Tibial nerve (tissue), 4 donors: ENCODE measurements around the gene DNMT3B. TPM values are rescaled to one million over a fixed set of nuclear protein-coding genes. Genes with fewer than 3 reads are reported as not detected.

Source experiments
- DNase-seq, 2 donors: peaks; one replicate each; pipeline ENCODE4 v3.0.0-alpha.2; 2019; ENCODE audit warnings: low spot score in 2 of 2
- H3K27ac ChIP-seq, 4 donors: fragments of 200-600 bp; sonication (generic) in 3 of 4; one replicate each; pipeline ENCODE4 v1.5.1; 2017 to 2019; ENCODE audit warnings: mild to moderate bottlenecking in 1 of 4
- H3K27me3 ChIP-seq, 2 donors: fragments of 200-600 bp; sonication (generic) in 1 of 2; one replicate each; pipeline versions ENCODE4 v1.5.1 to v1.6.0; 2017 to 2019
- H3K36me3 ChIP-seq, 3 donors: fragments of 200-600 bp; sonication (generic); one replicate each; pipeline ENCODE4 v1.5.1; 2018 to 2019
- H3K4me1 ChIP-seq, 4 donors: fragments of 200-600 bp; sonication (generic) in 3 of 4; one replicate each; pipeline ENCODE4 v1.5.1; 2017 to 2019
- H3K4me3 ChIP-seq, 4 donors: fragments of 200-600 bp; sonication (generic) in 3 of 4; one replicate each; pipeline ENCODE4 v1.5.1; 2017 to 2019; ENCODE audit warnings: mild to moderate bottlenecking in 1 of 4, moderate library complexity in 1 of 4
- H3K9me3 ChIP-seq, 4 donors: fragments of 200-600 bp; sonication (generic) in 3 of 4; one replicate each; pipeline ENCODE4 v1.5.1; 2017 to 2019
- CTCF ChIP-seq, 5 experiments: fragments of 200-600 bp in 3 of 5; fragments of 450-650 bp in 2 of 5; sonication (generic) in 3 of 5; IDR thresholded peaks; one replicate each; pipeline ENCODE4 v1.5.1; 2016 to 2019; ENCODE audit warnings: antibody characterized with exemption in 5 of 5, mild to moderate bottlenecking in 3 of 5, moderate library complexity in 2 of 5
- EP300 ChIP-seq, 2 donors: sonication (generic); formaldehyde crosslinking; IDR thresholded peaks; one replicate each; pipeline ENCODE4 v1.6.1; 2017; ENCODE audit warnings: antibody characterized with exemption in 2 of 2, mild to moderate bottlenecking in 1 of 2
- POLR2A ChIP-seq, 2 donors: fragments of 450-650 bp; IDR thresholded peaks; one replicate each; pipeline ENCODE4 v1.6.1; 2017; ENCODE audit warnings: antibody characterized with exemption in 2 of 2, mild to moderate bottlenecking in 2 of 2, moderate library complexity in 2 of 2
- WGBS, 2 donors: methylation state at CpG; one replicate each; pipeline ENCODE4 v1.1.5; 2018; 5-methylcytosine and 5-hydroxymethylcytosine counted together
- total RNA-seq, 4 donors: library from RNA; depleted of rRNA; stranded (reverse); fragments of >200 nt; gene quantifications; one replicate each; pipeline ENCODE4 v1.1.0, GENCODE V29; 2016

The DNMT3B gene
- total RNA-seq, 4 donors from 2014 or later, result 1.0 to 1.5 (median 1.3) TPM

DNA sequence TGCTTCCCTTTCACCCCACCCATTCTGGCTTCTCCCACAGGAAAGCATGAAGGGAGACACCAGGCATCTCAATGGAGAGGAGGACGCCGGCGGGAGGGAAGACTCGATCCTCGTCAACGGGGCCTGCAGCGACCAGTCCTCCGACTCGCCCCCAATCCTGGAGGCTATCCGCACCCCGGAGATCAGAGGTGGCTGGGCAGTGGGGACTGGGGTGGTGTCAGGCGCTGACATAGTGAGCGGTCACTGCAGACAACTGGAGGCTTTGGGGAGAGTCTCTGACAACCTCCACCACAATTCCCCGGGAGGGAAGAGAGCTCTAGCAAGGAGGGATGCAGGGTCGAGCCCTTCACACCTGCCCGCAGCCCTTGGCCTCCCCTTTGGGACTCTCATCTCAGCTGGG lies 18.1 kb downstream of the DNMT3B start:
- no peak for DNase-seq
- Histone ChIP-seq H3K9me3 (no peaks in the 10 kb centered on the region), H3K4me1 (no peaks in the 10 kb centered on the region), H3K27ac (no peak overlapping the region), H3K27me3 (no peaks in the 10 kb centered on the region), H3K36me3 (peaks cover 0 to 25% (median 0%) of the 10 kb centered on the region in 3 donors), H3K4me3 (no peak overlapping the region)
- 87 to 90% methylated on average over 16 of the region's 16 CpGs for WGBS, 2 donors
- no peak for TF ChIP-seq POLR2A (IDR thresholded peaks at IDR 0.05)
- no peak for TF ChIP-seq CTCF (IDR thresholded peaks at IDR 0.05)
- no peak for TF ChIP-seq EP300 (IDR thresholded peaks at IDR 0.05)

DNA sequence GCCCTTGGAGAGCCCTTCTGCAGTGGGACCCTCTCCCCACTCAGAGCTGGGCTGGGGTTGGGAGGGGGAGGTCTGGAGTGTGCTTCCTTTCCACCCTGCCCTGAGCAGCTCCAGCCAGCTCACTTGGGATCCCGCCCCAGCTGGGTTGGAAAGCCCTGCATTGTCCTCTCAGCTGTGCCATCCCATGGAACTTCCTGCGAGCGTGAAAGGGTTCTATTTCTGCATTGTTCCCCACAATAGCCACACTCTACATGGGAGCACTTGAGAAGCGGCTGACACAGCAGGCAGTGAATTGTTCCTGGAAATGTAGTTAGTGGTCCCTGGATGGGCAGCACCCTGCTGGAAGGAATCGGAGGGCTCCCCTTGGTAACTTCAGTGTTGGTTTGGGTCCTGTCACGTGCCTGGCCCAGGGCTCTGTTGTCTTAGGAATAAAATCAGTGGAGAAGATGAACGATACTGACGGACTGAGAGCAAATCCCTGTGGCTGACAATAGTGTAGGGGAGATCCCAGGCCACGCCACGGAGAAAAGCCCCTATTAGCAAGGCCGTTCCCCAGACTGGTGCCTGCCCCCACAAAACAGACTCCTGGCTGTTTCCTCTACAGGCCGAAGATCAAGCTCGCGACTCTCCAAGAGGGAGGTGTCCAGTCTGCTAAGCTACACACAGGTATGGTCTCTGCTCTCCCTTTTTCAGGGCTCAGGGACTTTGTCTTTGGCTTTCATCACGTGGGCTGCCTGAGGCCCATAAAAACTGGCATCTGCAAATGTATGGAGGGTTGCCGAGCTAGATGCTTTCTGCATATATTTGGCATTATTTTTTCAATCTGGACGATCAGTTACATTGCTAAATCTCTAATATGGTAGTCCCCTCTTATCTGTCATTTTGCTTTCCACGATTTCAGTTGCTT lies 18.8 kb downstream of the DNMT3B start:
- WGBS, 2 donors, result 73 to 74% methylated on average over 16 to 18 of the region's 18 CpGs
- H3K9me3 ChIP-seq, result no peaks in the 10 kb centered on the region
- H3K36me3 ChIP-seq, result peaks cover 0 to 32% (median 0%) of the 10 kb centered on the region in 3 donors
- H3K27me3 ChIP-seq, result no peaks in the 10 kb centered on the region
- TF ChIP-seq POLR2A (IDR thresholded peaks at IDR 0.05), result no peak
- TF ChIP-seq CTCF (IDR thresholded peaks at IDR 0.05), result no peak
- TF ChIP-seq EP300 (IDR thresholded peaks at IDR 0.05), result no peak
- DNase-seq, result no peak
- no peak overlapping the region for H3K4me3 ChIP-seq
- no peaks in the 10 kb centered on the region for H3K4me1 ChIP-seq
- no peak overlapping the region for H3K27ac ChIP-seq

DNA sequence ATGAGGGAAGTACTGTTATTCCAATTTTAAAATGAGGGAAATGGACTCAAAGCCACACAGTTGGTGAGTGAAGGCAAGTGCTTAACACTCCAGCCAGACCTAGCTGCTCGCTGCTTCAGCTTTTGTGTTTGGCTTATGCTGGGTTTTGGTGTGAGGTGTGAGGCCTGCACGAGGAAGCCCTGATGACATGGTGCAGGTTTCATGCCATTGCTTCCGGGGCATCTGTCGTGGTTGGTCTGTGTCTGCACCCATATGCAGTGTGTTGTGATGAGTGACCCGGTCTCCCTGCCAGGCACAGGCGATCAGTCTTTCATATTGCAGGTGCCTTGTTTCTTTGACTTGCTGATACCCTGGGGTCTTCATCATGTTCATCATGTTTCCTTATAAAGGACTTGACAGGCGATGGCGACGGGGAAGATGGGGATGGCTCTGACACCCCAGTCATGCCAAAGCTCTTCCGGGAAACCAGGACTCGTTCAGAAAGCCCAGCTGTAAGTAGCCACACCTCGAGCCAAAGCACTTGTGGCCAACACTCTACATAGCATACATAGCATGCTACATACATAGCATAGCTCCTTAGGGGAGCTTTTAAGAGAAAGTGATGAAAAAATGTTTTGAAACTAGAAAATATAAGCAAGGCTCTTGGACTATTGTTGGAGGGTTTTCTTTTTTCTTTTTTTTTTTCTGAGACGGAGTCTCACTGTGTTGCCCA lies 22.3 kb downstream of the DNMT3B start:
- no peak overlapping the region for H3K27ac ChIP-seq
- no peak overlapping the region for H3K4me3 ChIP-seq
- TF ChIP-seq POLR2A (IDR thresholded peaks at IDR 0.05) (no peak), EP300 (IDR thresholded peaks at IDR 0.05) (no peak), CTCF (IDR thresholded peaks at IDR 0.05) (no peak)
- no peaks in the 10 kb centered on the region for H3K9me3 ChIP-seq
- peaks cover 0 to 62% (median 0%) of the 10 kb centered on the region in 3 donors for H3K36me3 ChIP-seq
- WGBS, 2 donors, result 89 to 91% methylated on average over 13 of the region's 13 CpGs
- no peak for DNase-seq
- no peaks in the 10 kb centered on the region for H3K27me3 ChIP-seq
- no peaks in the 10 kb centered on the region for H3K4me1 ChIP-seq

DNA sequence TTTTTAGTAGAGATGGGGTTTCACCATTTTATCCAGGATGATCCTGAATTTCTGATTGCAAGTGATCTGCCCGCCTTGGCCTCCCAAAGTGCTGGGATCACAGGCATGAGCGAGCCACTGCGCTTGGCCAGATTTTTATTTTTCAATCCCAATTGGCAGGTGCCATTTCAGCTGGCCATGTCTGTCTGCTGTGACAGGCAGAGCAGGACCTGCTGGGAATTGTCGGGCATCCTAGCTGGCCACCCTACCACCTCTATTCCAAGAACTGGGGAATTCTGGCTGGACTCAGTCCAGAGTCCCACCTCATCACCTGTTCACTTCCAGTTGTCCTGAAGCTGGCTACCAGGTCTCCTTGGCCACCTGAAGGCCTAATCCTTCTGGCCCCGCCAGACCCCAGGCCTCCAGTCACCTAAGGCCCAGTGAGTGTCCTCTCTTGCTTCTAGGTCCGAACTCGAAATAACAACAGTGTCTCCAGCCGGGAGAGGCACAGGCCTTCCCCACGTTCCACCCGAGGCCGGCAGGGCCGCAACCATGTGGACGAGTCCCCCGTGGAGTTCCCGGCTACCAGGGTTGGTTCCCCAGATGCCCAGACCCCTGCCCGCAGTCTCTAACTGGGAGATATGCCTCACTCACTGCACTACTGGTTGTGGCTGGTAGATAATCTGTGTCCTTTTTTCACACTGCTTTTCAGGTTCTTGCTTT lies 24.0 kb downstream of the DNMT3B start:
- Histone ChIP-seq H3K9me3 (no peaks in the 10 kb centered on the region), H3K4me1 (no peaks in the 10 kb centered on the region), H3K36me3 (peaks cover 0 to 51% (median 0%) of the 10 kb centered on the region in 3 donors), H3K27me3 (no peaks in the 10 kb centered on the region), H3K27ac (no peak overlapping the region), H3K4me3 (no peak overlapping the region)
- TF ChIP-seq CTCF (IDR thresholded peaks at IDR 0.05) (no peak), EP300 (IDR thresholded peaks at IDR 0.05) (no peak), POLR2A (IDR thresholded peaks at IDR 0.05) (no peak)
- WGBS, 2 donors, result 91 to 94% methylated on average over 16 of the region's 16 CpGs
- DNase-seq, result no peak
